LHCN-M2 (cell line): ENCODE measurements around the gene DHRS3. TPM values are rescaled to one million over a fixed set of nuclear protein-coding genes. Genes with fewer than 3 reads are reported as not detected.
"Not testable (repeated sequence)": the region's sequence is repeated elsewhere in the genome, so short reads cannot be mapped to it uniquely, and the experiment has no call there.

Source experiments
- DNase-seq: peaks from one replicate; pipeline ENCODE4 v3.0.0-alpha.2; 2012; ENCODE audit warnings: low read depth
- polyA plus RNA-seq: library from polyadenylated mRNA; unstranded; fragments of >200 nt; gene quantifications from one replicate; pipeline ENCODE4 v1.2.1, GENCODE V29; 2012; ENCODE audit warnings: missing spikeins
- total RNA-seq: library from RNA; depleted of rRNA; stranded (reverse); fragments of >200 nt; gene quantifications from 2 replicates; pipeline ENCODE4 v1.2.3, GENCODE V29; 2014; rRNA removed

DHRS3 gene
- total RNA-seq = 1.4 and 1.6 TPM in 2 replicates
- 2.3 TPM for polyA plus RNA-seq

GRCh38 chr1:12617901-12618660 lies at the start of gene DHRS3:
Gene DHRS3 (minus strand): TSS chr1:12618210. CDS start chr1:12617348, 862 bp downstream.
- no peak for DNase-seq

GRCh38 chr1:12666141-12666735 lies 48.2 kb upstream of the DHRS3 start:
- no peak for DNase-seq

GRCh38 chr1:12665511-12665910 lies 47.5 kb upstream of the DHRS3 start:
- DNase-seq = no peak

GRCh38 chr1:12662556-12662955 lies 44.5 kb upstream of the DHRS3 start:
- DNase-seq = no peak

- peak; percentile 45 for DNase-seq
These were observed 43.7 kb upstream of the DHRS3 start for GRCh38 chr1:12661606-12662219.

GRCh38 chr1:12658531-12659453 lies 40.8 kb upstream of the DHRS3 start:
- peak; percentile 74 for DNase-seq

GRCh38 chr1:12657885-12658512 lies 40.0 kb upstream of the DHRS3 start:
- not testable (repeated sequence) for DNase-seq

GRCh38 chr1:12657060-12657884 lies 39.3 kb upstream of the DHRS3 start:
- no peak for DNase-seq

- DNase-seq = no peak
These were observed 38.6 kb upstream of the DHRS3 start for GRCh38 chr1:12656575-12656974.

GRCh38 chr1:12654657-12655056 lies 36.6 kb upstream of the DHRS3 start:
- DNase-seq = no peak

- no peak for DNase-seq
These were observed 36.1 kb upstream of the DHRS3 start for GRCh38 chr1:12654004-12654567.

GRCh38 chr1:12649971-12650421 lies 32.0 kb upstream of the DHRS3 start:
- peak; percentile 71 for DNase-seq

- no peak for DNase-seq
These were observed 30.7 kb upstream of the DHRS3 start for GRCh38 chr1:12648741-12649140.

- not testable (repeated sequence) for DNase-seq
These were observed 27.4 kb upstream of the DHRS3 start for GRCh38 chr1:12645401-12645800.

- no peak for DNase-seq
These were observed 26.8 kb upstream of the DHRS3 start for GRCh38 chr1:12644829-12645228.

GRCh38 chr1:12644237-12644636 lies 26.2 kb upstream of the DHRS3 start:
- no peak for DNase-seq

GRCh38 chr1:12643785-12644184 lies 25.8 kb upstream of the DHRS3 start, which contains the start of gene AADACL4:
Gene AADACL4 (plus strand): TSS chr1:12644085. CDS start chr1:12644547, 462 bp downstream.
- DNase-seq = no peak

- no peak for DNase-seq
These were observed 25.1 kb upstream of the DHRS3 start for GRCh38 chr1:12643079-12643478.

GRCh38 chr1:12640958-12641272 lies 22.9 kb upstream of the DHRS3 start:
- DNase-seq = no peak
